Stimulated activated CD4-positive, alpha-beta T cell treated with anti-CD3 and anti-CD28 coated beads, Interleukin-2, amount 100 ng/mL, for 24 hours (primary cell): Measurements from ENCODE around the gene DENND1A.
"Not testable (repeated sequence)": the region's sequence is repeated elsewhere in the genome, so short reads cannot be mapped to it uniquely, and the experiment has no call there.

Experiments
- DNase-seq, 2 donors: peaks; one replicate each; pipeline ENCODE4 v3.0.0-alpha.2; 2020

Gene DENND1A

DNA sequence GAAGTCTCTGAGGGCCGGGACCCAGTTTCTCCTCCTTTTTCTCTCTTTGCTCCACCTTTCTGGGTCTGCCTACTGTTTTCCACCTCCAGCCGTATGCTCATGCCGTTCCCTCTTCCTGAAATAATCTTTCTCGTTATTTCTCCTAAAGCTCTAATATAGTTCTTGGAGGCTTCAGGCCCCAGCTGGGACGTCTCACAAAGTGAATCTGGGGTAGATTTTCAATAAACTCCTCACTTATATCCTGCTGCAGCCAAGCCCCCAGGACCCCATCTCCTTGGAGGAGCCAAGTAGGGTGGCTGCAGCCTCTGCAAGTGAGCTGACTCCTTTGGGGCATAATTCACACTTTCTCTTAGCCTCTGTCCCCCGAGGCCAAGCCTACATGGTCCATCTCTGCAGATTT is 588.1 kb downstream of the DENND1A start:
- no peak for DNase-seq

GRCh38 chr9:123339666-123340510 is 590.0 kb downstream of the DENND1A start:
- peak; percentile 66 to 72 for DNase-seq

- DNase-seq, result peak; percentile 75 to 78
These were observed 590.9 kb downstream of the DENND1A start for GRCh38 chr9:123338710-123339665.

DNA sequence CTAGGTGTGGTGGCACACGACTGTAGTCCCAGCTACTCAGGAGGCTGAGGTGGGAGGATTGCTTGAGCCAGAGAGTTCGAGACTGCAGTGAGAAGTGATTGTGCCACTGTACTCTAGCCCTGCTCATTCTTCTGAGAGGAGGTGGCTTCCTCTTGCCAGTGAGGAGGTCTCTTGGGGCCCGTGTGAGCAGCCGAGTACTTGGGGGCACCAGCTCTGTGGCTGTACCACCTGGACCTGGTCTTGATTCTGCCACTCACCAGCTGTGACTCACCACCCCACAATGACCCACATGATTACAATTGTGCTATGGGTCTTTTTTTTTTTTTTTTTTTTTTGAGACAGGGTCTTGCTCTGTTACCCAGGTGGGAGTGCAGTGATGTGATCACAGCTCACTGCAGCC is 592.0 kb downstream of the DENND1A start:
- no peak for DNase-seq

DNA sequence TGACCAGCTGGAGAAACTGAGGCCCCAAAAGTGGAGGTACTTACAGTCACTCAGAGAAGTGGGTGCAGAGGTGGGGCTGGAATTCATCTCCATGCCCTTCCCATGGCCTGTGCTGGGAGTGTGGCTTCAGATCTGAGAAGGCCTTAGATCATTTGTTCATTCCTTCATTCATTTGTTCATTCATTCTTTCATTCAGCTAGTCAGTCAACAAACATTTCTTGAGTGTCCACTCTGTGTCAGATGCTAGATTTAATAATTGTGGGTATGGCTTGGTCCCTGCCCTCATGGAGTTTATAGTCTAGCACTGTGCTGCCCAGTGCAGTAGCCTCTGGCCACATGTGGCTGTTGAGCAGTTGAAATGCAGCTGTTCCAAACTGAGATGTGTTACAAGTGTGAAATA is 593.0 kb downstream of the DENND1A start:
- no peak for DNase-seq

GRCh38 chr9:123336449-123336848 is 593.5 kb downstream of the DENND1A start:
- no peak for DNase-seq

DNA sequence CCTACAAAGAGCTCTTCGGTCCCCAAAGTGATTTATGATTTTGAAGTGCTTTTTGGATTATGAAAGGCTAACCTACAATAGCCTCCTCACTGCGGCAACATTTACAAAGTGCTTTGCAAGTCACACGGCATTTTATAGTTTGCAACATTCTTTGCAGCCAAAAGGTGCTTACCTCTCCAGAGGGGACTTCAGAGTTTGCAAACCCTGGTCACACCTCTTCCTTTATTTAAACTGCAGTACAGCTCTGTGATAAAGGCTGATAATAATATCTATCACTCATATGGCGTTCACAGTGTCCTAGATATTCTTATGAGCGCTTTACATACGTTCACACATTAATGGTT is 594.0 kb downstream of the DENND1A start:
- no peak for DNase-seq

DNA sequence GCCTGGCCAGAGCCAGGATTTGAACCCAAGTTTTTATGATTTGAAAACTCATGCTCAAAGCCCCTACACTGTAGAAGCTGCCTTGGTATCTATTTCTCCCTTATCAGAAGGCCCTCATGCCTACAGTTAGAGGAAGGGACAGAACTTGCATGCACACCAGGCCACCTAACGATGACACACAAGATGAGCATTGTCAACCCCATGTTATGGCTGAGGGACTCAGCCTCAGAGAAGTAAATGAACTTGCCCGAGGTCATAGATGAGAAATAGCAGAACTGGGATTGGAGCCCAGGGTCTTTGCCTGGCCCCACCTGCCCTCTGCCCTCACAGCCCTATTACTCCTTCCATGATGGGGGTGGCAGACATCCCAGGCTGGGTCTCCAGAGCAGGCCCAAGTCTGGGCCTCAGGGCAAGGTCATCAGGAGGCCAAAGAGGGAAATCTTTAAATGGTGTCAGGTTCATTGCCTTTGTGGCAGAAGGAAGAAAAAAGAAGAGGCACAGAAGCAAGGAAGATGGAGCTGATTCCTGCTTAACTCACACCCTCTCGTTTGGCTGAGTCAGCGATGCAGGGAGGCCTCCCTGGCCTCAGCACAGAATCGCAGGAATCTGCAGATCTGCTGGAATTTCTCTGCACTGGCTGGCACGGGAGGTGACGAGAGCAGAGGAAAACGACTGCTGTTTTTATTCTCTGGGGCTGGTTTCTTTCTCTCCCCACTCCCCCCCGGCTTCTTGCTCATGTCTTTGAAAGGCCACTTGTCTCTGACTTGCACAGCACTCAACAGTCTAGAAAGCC is 594.5 kb downstream of the DENND1A start:
- DNase-seq, result no peak

DNA sequence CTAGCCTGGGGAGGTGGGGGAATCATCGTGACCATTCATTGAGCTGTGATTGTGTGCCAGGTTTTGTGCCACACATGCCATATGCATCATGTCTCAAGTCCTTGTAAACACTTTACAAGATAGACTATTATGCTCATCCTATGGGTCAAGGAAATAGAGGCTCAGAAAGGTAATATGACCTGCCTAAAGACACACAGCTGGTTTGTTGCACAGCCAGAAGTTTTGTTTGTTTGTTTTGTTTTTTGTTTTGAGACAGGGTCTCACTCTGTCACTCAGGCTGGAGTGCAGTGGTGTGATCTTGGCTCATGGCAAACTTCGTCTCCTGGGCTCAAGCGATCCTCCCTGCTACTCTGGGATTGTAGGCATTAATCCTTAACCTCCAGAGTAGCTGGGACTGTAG is 595.3 kb downstream of the DENND1A start:
- DNase-seq, result no peak

GRCh38 chr9:123333058-123333669 is 596.8 kb downstream of the DENND1A start:
- DNase-seq, result not testable (repeated sequence)

DNA sequence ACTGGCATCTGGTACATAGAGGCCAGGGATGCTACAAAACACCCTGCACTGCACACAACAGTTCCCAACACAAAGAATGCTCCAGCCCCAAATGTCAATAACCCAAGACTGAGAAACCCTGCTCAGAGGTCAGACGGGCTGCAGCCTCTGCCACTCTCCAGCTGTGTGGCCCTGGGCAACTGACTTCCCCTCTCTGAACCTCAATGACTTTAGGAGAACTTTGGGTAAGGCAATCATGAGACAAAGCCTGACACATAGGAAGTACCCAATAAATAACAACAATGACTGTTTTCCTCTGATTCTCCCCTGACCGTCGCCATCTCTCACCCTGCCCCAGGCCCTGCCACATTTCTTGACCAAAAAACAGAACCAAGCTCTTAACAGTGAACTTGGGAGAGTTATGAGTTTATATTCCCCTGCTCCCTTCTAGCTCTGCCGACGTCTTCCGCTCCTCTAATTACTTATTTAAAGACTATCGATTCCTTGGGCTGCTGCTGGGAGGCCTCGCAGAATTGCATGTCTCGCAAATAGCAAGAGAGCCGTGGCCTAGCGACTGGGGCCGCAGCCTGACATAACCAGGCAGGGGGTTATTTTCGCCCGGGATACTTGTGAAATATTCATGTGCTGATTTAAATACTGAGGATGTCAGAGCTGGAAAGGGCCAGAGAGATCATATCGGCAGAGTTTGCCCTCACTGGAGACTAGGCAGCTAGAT is 598.4 kb downstream of the DENND1A start:
- DNase-seq, result no peak
